Ovary (tissue), 3 donors: ENCODE data around the gene ITM2B.

Source experiments
- POLR2A ChIP-seq: fragments of 450-650 bp; IDR thresholded peaks from one replicate; pipeline ENCODE4 v1.6.1; 2017; ENCODE audit warnings: antibody characterized with exemption, mild to moderate bottlenecking, moderate library complexity
- TF ChIP-seq, protein P1 (sequence below), 3 donors: fragments of 450-650 bp in 2 of 3; fragments of 200-600 bp in 1 of 3; IDR thresholded peaks; one replicate each; pipeline versions ENCODE4 v1.5.1 to v1.8.0; 2016 to 2022; ENCODE audit warnings: antibody characterized with exemption in 3 of 3, mild to moderate bottlenecking in 1 of 3
- donor health status: DM: no; HTN: no; CAD: no.

DNA sequence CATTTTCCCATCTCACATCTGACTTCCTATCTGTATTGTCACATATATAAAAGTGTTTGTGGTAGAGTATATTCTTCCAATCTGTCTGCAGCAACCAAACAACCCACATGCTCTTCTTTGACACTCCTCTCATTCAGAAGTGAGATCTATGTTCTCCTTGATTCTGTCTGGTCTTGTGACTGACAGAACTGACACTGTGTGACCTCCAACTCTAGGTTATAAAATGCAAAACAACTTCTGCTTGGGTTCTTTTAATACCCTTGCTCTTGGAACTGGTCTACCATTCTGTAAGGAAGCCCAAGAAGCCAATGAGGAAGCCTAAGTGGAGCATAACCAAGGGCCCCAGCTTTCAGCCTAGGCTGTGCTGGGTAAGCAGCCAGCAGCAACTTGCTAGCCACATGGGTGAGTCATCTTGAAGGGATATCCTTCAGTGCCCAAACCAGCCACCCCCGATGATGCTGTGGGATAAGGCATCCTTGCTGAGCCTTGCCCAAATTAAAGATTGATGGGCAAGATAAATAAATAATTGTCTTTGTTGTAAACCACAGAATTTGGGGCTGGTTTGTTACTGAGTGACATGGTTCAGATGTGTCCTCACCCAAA is 18.4 kb upstream of the ITM2B start:
- TF ChIP-seq, protein P1, sequence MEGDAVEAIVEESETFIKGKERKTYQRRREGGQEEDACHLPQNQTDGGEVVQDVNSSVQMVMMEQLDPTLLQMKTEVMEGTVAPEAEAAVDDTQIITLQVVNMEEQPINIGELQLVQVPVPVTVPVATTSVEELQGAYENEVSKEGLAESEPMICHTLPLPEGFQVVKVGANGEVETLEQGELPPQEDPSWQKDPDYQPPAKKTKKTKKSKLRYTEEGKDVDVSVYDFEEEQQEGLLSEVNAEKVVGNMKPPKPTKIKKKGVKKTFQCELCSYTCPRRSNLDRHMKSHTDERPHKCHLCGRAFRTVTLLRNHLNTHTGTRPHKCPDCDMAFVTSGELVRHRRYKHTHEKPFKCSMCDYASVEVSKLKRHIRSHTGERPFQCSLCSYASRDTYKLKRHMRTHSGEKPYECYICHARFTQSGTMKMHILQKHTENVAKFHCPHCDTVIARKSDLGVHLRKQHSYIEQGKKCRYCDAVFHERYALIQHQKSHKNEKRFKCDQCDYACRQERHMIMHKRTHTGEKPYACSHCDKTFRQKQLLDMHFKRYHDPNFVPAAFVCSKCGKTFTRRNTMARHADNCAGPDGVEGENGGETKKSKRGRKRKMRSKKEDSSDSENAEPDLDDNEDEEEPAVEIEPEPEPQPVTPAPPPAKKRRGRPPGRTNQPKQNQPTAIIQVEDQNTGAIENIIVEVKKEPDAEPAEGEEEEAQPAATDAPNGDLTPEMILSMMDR (IDR thresholded peaks at IDR 0.05) = no peak
- no peak for TF ChIP-seq POLR2A
